ENCODE measurements around the gene DHDDS.
"Not testable (repeated sequence)": the region's sequence is repeated elsewhere in the genome, so short reads cannot be mapped to it uniquely, and the experiment has no call there.

DNA sequence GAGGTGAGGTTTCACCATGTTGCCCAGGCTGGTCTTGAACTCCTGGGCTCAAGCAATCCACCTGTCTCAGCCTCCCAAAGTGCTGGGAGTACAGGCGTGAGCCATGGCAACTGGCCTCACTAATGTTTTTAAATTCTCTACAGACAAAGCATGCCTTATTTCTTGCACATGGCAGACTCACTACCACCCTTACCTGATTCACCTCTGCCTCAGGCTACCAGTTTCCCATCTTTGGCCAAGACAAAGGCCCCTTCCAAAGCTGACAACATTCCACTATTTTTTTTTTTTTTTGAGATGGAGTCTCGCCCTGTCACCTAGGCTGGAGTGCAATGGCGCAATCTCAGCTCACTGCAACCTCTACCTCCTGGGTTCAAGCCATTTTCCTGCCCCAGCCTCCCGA, 83.7 kb downstream of the DHDDS start:
- not testable (repeated sequence) for TF ChIP-seq CTCF, POLR2A (IDR thresholded peaks at IDR 0.05)
